HG03066 (cell line): ENCODE measurements around the gene ATP8B2.

ENCODE experiments used
- ATAC-seq: cut with Tn5 transposase; IDR thresholded peaks from one replicate; pipeline ENCODE4 v1.9.1; 2021; ENCODE audit warnings: low read depth; ENCODE audit not compliant: unreplicated experiment

ATP8B2 gene

DNA sequence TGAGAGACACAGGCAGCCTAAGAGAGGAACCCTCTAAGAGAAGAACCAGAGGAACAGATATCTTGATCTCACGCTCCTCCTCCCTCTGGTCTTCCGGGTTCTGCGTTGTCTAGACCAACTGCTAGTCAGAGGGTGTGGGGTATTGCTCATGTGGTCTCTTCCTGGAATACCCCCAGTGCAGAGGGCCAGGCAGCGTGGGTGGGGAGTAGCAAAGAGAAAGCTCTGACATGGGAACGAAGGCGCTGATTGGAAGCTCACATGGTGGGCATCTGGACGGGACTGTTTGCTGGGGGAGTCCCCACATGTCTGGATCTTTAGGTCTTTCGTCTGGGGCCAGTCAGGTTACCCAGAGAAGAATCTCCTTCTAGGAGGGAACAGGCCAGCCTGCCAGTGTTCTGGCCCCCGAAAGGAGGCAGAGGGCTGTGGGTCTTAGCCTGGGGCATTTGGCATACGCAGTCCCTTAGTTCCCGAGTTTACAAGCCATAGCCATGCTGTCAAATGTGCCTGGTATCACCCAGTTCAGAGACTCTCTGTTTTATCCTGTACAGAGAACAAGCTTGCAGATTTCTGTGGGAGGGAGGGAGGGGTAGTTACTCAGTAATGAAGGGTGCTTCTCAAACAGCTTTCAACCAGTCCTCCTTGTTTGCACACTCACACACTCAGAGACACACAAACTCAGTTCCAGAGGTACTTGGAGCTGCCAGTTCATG is 61.5 kb downstream of the ATP8B2 start:
- ATAC-seq, result peak; percentile 67

GRCh38 chr1:154391086-154391770 is 65.9 kb downstream of the ATP8B2 start:
- no peak for ATAC-seq

DNA sequence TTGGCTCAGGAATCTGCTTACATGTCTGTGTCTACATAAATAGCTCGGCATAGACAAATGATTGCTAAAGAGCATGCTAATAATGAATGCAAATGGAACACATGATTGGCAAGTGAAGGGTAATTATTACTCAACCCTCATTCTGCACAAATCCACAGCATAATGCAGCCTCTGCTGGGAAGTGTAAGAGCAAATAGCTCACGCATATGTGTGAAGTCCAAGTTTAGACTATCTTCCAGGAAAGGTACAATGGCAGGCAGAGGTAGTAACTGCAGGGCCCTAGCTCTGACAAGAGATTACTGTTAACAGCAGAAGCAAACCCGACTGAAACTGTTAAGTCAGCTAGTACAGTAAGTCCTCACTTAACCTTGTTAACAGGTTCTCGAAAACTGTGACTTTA is 72.8 kb downstream of the ATP8B2 start:
- no peak for ATAC-seq

DNA sequence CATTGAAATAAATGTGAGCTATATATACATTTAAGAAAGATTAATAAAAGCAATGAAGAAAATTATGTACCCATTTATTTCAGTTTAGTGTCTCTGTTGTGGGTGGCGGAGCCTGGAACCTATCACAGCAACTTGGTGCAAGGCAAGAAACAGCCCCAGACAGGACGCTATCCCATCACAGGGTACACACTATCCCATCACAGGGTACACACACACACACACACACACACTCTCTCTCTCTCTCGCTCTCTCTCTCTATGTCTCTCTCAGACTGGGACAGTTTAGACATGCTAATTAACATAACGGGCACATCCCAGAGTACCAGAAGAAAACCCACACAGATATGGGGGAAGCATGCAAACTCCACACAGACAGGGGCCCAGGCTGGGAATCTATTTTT is 73.4 kb downstream of the ATP8B2 start:
- ATAC-seq, result no peak

GRCh38 chr1:154400381-154400801 is 75.1 kb downstream of the ATP8B2 start:
- no peak for ATAC-seq
